GM12865 (cell line): ENCODE results near the gene ALAS1.

Experiments
- DNase-seq: peaks from one replicate; pipeline ENCODE4 v3.0.0; 2010; ENCODE audit warnings: low read depth
- H3K4me3 ChIP-seq: 2 replicates; pipeline ENCODE4 v1.5.1; 2011; ENCODE audit warnings: mild to moderate bottlenecking, low read depth, low read length, control low read depth
- TF ChIP-seq, protein P1 (sequence below): IDR thresholded peaks from 2 replicates; pipeline ENCODE4 v1.5.1; 2011; ENCODE audit warnings: low read length, control low read depth, low read depth, inconsistent platforms; ENCODE audit not compliant: insufficient read depth; ENCODE audit errors: missing control alignments

ALAS1 gene

DNA sequence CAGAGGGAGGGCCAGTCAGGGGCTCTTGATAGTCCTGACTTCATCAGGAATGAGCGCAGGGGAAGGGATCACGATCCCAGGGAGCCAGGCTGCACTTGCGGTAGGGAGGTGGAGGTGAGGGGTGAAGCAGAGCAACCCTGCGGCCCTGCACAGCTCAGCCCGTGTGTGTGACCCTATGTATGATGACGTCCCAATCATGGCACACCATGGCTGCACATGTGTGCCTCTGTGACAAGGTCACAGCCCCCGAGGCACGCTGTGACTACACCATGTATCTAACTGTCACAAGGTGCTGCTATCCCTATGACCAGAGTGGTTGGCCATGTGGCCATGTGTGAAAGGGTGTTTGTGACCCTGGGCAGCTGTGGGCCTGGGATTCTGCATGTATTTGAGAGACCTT, 13.3 kb upstream of the ALAS1 start:
- no peak for DNase-seq
- H3K4me3 ChIP-seq: no peak overlapping the region
- TF ChIP-seq, protein P1, sequence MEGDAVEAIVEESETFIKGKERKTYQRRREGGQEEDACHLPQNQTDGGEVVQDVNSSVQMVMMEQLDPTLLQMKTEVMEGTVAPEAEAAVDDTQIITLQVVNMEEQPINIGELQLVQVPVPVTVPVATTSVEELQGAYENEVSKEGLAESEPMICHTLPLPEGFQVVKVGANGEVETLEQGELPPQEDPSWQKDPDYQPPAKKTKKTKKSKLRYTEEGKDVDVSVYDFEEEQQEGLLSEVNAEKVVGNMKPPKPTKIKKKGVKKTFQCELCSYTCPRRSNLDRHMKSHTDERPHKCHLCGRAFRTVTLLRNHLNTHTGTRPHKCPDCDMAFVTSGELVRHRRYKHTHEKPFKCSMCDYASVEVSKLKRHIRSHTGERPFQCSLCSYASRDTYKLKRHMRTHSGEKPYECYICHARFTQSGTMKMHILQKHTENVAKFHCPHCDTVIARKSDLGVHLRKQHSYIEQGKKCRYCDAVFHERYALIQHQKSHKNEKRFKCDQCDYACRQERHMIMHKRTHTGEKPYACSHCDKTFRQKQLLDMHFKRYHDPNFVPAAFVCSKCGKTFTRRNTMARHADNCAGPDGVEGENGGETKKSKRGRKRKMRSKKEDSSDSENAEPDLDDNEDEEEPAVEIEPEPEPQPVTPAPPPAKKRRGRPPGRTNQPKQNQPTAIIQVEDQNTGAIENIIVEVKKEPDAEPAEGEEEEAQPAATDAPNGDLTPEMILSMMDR: no peak

- TF ChIP-seq, protein P1: no peak
- H3K4me3 ChIP-seq: no peak overlapping the region
- no peak for DNase-seq
Observed at GRCh38 chr3:52185311-52185710, 12.6 kb upstream of the ALAS1 start.

DNA sequence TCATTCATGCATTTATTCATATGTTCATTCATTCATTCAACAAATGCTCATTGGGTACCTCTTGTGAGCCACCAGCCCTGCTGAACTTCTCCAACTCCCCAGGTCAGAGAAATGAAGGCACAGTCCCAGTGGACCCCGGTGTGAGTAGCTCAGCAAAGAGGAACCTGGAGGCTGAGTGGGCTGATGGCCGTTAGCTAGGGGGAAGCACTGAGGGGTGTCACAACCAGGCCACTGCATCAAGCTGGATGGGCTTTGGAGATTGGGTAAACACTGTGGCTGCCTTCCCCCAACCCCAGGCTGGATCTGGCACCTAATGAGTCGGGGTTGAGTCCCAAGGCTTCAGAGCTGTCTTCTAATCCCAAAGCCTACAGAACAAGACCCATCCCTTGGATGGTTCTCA, 12.1 kb upstream of the ALAS1 start:
- H3K4me3 ChIP-seq: no peak overlapping the region
- DNase-seq: no peak
- TF ChIP-seq, protein P1: no peak

DNA sequence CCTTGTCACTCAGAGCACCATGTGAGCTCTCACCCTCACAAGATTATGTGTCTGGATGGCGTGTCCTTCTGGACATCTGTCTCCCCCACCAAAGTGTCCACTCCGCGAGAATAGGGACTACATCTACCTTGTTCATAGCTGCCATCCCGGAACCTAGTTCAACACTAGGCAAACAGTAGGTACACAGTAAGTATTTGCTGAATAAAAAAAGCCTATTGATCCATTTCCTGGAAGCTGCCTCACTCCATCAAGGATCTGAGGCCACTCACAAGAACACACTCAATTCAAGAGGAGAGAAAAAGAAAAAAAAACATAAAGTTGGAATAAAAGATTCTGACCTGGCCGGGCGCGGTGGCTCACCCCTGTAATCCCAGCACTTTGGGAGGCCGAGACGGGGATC, 11.2 kb upstream of the ALAS1 start:
- DNase-seq: no peak
- H3K4me3 ChIP-seq: no peak overlapping the region
- TF ChIP-seq, protein P1: no peak

- H3K4me3 ChIP-seq: no peak overlapping the region
- no peak for DNase-seq
- TF ChIP-seq, protein P1: no peak
Observed at GRCh38 chr3:52188556-52188955, 9.4 kb upstream of the ALAS1 start.

GRCh38 chr3:52190294-52191074, 7.5 kb upstream of the ALAS1 start:
- TF ChIP-seq, protein P1: no peak
- DNase-seq: no peak
- H3K4me3 ChIP-seq: no peak overlapping the region

- no peak overlapping the region for H3K4me3 ChIP-seq
- DNase-seq: no peak
- TF ChIP-seq, protein P1: no peak
Observed at GRCh38 chr3:52191663-52192062, 6.3 kb upstream of the ALAS1 start.
